HG03064 (cell line): ENCODE results near the gene TBKBP1.

Experiments used
- ATAC-seq: cut with Tn5 transposase; IDR thresholded peaks from one replicate; pipeline ENCODE4 v1.9.1; 2021; ENCODE audit warnings: low read depth; ENCODE audit not compliant: unreplicated experiment

Gene TBKBP1

GRCh38 chr17:47697906-47698711 is 4.1 kb downstream of the TBKBP1 start:
- ATAC-seq, result no peak

DNA sequence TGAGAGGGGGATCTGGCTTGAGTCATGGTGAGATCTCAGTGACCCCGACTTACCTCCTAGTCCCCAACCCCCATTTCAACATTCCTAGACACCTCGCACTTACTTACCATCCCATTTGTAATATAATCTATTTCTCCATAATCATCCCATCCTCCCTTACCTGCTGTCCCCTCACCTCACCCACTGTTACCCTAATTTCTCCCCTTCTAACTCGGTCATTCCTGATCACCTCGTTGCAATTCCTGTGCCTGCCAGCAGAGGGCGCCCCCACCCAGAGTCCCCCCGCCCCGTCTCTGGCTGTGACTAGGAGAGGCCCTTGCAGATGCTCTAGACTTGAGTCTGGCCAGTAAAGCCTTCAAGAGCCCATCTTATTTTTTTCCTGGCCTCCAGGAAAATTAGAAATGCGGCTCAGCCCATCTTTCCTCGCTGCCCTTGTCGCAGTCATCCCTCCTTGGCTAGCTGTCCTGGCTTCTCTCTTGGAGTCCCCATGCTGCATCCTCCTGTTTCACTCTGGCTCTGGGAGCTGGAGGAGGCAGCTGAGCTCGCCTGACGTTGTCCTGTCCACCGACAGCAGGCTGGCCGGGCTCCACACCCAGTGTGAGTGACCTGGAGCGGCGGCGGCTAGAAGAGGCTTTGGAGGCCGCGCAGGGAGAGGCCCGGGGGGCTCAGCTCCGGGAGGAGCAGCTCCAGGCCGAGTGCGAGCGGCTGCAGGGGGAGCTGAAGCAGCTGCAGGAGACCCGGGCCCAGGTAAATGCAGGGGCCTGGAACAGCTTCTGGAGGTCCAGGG is 5.0 kb downstream of the TBKBP1 start:
- no peak for ATAC-seq

DNA sequence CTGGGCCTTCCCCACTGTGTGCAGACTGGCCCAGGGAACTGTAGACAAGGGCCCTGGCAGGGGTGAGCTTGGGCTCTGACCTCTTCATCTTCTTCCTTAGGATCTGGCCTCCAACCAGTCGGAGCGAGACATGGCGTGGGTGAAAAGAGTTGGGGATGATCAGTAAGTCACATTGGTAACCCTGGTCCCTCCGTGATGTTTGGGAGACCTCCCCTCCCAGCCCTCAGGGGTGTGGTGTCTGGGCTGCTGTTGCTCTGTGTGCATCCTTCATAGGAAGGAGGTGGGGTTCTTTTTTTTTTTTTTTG is 5.5 kb downstream of the TBKBP1 start:
- no peak for ATAC-seq

- no peak for ATAC-seq
Measured at GRCh38 chr17:47700471-47701449, 6.8 kb downstream of the TBKBP1 start.

- no peak for ATAC-seq
Measured at GRCh38 chr17:47701608-47702007, 7.6 kb downstream of the TBKBP1 start.

GRCh38 chr17:47702391-47702995 is 8.5 kb downstream of the TBKBP1 start:
- no peak for ATAC-seq

DNA sequence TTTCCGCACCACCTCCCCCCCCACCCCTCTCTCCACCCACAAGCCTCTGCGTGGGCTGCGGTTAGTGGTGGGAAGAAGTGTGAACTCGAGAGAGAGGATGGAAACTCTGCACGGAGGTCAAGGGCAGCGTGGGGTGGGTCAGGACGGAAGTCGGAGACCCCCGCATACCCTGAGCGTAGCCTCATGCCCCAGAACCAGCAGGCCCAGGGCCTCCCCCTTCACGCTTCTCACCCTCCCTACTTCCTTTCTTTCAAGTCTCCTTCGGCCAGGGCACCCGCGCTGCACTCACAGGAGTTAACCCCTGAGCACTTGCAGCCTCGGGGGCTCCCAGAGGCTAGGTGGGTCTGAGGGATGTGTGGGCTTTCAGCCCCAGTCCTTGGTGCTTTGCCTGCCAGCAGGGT is 9.2 kb downstream of the TBKBP1 start:
- ATAC-seq, result no peak

DNA sequence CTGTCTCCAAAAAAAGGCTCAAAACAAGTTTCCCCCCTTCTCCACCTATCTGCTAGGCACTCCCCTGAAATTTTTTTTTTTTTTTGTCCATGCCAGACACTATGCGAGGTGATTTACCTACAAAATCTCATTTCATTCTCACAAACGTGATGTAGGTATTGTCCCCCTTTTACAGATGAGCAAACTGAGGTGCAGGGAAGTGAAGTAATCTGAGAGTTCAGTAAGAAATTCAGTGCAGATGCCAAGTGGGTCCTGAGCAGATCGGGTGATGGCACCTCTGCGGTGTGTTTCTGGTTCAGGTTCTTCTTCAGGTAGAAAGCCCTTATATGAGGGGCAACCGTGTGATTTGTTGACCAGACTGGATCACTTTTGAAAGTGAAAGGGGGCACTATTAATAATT is 9.7 kb downstream of the TBKBP1 start:
- ATAC-seq, result no peak

GRCh38 chr17:47704116-47704515 is 10.2 kb downstream of the TBKBP1 start:
- no peak for ATAC-seq

GRCh38 chr17:47704736-47705135 is 10.8 kb downstream of the TBKBP1 start:
- no peak for ATAC-seq

DNA sequence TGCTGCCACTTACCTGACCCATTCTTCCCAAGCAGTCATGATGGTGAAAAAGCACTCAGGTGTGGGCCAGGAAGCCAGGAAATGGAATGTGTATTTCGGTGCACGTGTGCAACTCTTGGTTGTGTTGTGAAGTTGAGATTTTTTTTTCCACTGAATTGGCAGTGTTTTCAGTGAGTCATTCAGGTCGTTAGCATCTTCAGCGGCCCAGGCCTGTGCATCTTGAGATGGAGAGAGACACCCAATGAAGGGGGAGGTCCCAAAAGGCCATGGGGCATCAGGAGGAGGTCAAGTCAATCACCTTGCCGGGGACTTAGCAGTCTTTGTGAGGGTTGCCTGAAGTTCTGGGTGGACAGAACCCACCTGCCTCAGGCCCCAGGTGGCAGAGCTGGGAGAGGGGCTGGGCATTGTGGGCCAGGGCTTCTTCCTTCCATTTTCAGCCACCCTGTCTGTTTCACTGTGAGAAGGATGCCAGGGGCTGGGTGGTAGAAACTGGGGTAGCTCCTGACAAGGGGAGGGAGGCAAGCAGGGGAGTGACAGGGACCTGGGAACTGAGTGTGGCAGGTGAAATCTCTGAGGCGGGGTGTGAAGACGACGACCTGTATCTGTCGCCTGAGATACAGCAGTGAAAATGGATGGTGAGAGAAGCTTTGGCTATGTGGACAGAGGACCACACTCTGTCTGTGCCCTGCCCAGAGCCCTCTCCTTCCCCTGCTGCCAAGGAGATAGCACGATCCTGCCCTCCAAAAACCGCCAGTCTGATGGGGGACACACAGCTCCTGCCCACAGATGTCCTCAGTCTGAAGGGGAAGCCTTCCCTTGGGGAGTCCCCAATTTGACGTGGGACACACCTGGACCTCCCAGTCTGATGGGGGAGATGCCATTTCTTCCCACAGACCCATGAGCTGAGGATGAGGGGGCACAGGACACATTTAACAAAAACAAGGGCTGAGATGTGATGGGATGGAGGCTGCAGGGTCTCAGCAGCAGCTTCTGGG is 11.9 kb downstream of the TBKBP1 start:
- ATAC-seq, result no peak

- ATAC-seq, result no peak
Measured at GRCh38 chr17:47707056-47707804, 13.3 kb downstream of the TBKBP1 start.

DNA sequence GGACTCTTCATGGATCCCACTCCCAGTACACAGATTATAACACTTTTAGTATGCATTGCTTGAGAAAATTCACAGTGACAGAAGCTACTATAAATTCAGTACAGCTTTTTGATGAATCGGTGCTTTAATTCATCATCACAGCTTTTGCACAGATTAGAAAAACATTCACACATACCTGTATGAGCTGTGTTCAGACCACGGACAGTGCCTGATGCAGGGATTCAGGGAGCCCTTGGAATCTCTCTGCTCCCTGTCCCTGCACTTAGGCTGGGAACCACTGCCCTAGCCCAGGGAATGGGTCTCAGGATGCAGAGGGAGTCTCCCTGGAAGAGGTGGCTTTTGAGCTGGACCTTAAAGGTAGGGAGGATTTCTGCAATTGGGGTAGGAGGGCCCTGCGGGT is 13.9 kb downstream of the TBKBP1 start:
- no peak for ATAC-seq

DNA sequence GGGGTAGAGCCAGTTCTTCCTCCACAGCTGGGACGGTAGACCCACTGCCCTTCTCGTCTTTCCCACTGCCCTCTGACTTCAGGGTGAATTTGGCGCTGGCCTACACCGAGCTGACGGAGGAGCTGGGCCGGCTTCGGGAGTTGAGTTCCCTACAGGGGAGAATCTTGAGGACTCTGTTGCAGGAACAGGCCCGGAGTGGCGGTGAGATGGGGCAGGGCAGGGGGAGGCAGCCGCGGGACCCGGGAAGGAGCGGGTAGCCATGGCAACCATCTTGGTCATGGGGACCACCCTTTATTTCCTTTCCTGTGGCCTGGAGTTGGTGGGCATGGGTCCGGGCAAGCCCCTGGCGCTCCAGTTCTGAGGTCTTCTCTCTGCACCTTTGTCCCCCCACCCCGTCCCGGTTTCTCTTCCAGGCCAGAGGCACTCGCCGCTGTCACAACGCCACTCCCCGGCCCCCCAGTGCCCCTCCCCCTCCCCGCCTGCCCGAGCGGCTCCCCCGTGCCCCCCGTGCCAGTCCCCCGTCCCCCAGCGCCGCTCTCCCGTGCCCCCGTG is 14.4 kb downstream of the TBKBP1 start:
- no peak for ATAC-seq

DNA sequence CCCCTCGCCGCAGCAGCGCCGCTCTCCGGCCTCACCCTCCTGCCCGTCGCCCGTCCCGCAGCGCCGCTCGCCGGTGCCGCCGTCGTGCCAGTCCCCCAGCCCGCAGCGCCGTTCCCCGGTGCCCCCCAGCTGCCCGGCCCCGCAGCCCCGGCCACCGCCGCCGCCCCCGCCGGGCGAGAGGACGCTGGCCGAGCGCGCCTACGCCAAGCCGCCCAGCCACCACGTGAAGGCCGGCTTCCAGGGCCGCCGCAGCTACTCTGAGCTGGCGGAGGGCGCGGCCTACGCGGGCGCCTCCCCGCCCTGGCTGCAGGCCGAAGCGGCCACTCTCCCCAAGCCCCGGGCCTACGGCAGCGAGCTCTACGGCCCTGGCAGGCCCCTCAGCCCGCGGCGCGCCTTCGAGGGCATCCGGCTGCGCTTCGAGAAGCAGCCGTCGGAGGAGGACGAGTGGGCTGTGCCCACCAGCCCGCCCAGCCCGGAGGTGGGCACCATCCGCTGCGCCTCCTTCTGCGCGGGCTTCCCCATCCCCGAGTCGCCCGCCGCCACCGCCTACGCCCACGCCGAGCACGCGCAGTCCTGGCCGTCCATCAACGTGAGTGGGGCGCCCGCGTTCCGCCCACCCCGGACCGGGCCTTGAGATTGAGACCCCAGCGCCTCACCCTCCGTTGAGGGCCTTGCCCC is 15.0 kb downstream of the TBKBP1 start:
- no peak for ATAC-seq

DNA sequence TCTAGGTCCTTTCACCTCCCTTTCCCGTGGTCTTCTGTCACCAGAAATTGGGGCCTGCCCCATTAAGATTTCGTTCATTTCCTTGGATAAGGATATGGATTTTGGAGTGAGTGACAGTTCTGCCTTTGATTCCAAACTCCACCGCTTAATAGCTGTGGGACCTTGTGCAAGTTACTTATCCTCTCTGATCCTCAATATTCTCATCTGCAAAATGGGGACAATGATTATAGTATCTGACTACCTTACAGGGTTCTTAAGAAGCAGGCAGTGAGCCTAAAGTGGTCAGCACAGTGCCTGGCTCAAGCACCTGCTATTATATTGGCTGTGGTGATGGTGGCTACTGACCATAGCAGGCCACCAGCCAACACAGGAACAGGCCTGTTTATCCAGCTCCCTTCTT is 15.6 kb downstream of the TBKBP1 start:
- ATAC-seq, result no peak

- ATAC-seq, result no peak
Measured at GRCh38 chr17:47711366-47712099, 17.6 kb downstream of the TBKBP1 start.
